GM21390 (cell line): ENCODE measurements around the gene EXOC1L.

Experiments used
- ATAC-seq: cut with Tn5 transposase; IDR thresholded peaks from one replicate; pipeline ENCODE4 v1.9.1; 2021; ENCODE audit not compliant: unreplicated experiment

Gene EXOC1L

GRCh38 chr4:55879224-55879623 lies 59.6 kb downstream of the EXOC1L start:
- ATAC-seq, result no peak

- ATAC-seq, result no peak
Observed at GRCh38 chr4:55880652-55881280, 61.2 kb downstream of the EXOC1L start.

GRCh38 chr4:55884093-55884850 lies 64.7 kb downstream of the EXOC1L start:
- ATAC-seq, result no peak

DNA sequence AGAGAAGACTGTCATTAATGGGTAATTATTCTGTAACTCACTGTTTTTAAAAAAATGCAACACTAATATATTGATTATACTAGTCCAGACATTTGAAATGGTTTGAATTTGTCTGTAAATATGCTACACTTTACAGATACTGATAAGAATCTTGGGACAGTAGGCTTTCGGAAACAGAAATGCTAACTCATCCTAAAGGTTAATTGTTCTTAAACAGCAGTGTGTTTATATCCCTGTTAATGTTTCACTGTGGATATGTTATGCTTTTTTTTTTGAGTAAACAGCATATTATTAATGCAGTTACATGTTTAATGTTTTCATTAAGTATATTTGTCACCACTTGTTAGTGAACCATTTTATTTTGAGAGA lies 65.2 kb downstream of the EXOC1L start:
- no peak for ATAC-seq
